ENCODE measurements around the gene TOMT.
"Not testable (repeated sequence)": the region's sequence is repeated elsewhere in the genome, so short reads cannot be mapped to it uniquely, and the experiment has no call there.

The TOMT gene

DNA sequence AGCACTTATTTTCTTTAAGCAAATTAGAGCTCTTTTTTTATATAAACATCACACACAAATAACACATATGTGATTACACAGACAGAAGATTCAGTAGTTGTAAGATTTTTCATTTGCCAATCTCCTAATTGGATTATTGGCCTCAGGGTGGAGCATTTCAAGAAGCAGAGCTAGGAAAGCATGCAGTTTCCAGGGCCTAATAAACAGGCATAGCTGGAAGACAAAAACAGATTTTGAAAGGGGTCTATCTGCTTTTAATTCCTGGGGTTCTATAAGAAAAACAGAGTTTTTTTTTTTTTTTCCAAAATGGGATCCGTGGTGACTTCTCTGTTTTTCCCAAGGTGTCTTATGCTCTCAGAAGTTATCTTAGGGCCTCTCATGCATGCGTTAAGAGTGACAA lies 22.2 kb downstream of the TOMT start:
- no peak for DNase-seq

DNA sequence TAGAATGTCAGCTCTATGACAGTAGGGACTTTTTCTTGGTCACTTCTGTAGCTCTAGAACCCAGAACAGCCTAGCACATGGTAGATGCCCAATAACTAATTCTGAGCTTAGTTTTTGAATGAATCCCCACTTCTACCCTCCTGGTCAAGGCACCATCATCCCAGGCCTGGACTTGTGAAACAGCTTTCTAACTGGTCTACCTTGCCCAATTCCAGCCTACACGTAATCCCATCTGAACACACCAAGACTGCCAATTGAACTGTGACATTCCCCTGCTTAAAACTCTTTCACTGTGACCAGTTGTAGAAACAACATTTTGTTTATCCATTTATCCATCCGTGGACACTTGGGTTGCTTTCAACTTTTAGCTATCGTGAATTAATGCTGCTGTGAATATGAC lies 23.7 kb downstream of the TOMT start:
- no peak for DNase-seq

GRCh38 chr11:72132646-72133045 lies 26.9 kb downstream of the TOMT start:
- DNase-seq = no peak

- not testable (repeated sequence) for DNase-seq
These were observed 29.7 kb downstream of the TOMT start, which contains the start of gene FOLR3 for GRCh38 chr11:72135473-72135872. Gene FOLR3, plus strand, starts transcription at chr11:72135725. Its CDS starts 228 bp downstream, at chr11:72135953.

GRCh38 chr11:72135891-72136683 lies 30.4 kb downstream of the TOMT start:
- no peak for DNase-seq

GRCh38 chr11:72136684-72137262 lies 31.0 kb downstream of the TOMT start:
- DNase-seq = no peak

GRCh38 chr11:72138821-72139390 lies 33.2 kb downstream of the TOMT start:
- no peak for DNase-seq

DNA sequence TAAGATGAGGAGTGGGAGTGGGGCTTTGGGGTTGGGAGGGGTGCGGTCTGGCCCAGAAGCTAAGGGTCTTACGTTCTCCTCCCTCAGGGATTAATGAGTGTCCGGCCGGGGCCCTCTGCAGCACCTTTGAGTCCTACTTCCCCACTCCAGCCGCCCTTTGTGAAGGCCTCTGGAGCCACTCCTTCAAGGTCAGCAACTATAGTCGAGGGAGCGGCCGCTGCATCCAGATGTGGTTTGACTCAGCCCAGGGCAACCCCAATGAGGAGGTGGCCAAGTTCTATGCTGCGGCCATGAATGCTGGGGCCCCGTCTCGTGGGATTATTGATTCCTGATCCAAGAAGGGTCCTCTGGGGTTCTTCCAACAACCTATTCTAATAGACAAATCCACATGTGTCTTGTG lies 33.8 kb downstream of the TOMT start:
- no peak for DNase-seq

DNA sequence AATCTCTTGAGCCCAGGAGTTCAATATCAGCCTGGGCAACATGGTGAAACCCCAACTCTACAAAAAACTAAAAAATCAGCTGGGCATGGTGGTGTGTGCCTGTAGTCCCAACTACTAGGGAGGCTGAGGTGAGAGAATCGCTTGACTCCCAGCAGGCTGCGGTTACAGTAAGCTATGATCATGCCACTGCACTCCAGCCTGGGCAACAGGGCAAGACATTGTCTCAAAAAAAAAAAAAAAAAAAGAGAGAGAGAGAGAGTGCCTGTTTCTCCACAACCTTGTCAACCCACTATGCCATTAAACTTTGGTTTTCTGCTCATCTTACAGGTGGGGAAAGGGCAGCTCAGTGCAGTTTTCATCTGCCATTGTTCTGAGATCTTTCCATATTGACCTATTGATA lies 34.9 kb downstream of the TOMT start:
- DNase-seq = peak; percentile 10

DNA sequence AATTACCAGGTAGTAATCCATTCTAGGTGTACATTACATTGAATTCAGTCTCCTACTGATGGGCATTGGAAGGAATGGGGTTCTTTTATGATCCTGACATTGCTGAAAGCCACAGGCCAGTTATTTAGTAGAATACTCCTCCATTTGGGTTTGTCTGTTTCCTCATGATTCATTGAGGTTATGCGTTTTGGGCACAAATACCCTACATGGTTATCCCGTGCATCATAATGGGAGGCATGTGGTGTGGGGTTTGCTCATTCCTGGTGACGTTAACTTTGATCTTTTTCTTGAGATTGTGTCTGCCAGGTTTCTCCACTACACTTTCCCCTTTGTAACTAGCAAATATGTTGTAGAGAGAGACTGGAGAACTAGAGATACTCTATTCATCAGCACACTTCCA lies 35.3 kb downstream of the TOMT start:
- DNase-seq = peak; percentile 92

DNA sequence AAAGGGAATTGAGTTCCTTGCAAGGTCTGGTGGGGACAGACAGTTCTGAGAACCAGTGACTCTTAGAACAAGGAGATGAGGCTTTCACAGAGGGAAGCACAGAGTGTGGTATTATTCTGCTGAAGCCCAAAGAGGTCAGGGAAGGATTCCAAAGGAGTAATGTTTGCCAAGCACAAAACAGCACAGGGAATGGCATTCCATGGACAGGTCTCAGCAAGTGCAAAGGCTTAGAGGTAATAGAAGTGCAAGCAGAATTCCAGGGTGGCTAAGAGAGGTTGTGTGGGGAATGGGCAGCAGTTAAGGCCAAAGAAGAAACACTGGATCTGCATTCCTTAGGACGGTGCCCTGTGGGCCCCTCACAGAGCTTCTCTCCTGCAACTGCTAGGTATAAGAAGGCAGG lies 36.4 kb downstream of the TOMT start:
- peak; percentile 48 for DNase-seq

DNA sequence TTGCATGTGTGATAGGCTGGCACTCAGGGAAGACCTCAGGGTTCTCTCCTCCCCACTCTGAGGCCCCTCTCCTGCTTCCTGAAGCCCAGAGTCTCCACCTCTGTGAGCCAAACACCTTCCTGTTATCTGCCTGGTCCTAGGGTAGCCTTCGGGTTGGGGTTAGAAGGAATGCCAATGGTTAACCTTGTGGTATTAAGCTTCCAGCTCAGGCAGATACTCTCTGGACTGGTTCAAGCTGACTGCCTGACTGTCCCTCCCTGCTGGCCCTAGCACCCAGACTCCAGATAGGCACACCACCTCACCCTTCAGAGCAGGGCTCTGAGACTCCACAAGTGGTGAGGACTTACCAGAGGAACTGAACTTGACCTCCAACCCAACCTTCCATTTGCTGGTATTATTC lies 36.8 kb downstream of the TOMT start:
- DNase-seq = peak; percentile 38

GRCh38 chr11:72144807-72145565 lies 39.3 kb downstream of the TOMT start:
- peak; percentile 77 for DNase-seq

GRCh38 chr11:72146625-72147024 lies 40.9 kb downstream of the TOMT start:
- DNase-seq = no peak

GRCh38 chr11:72150882-72151281 lies 45.2 kb downstream of the TOMT start:
- DNase-seq = no peak

DNA sequence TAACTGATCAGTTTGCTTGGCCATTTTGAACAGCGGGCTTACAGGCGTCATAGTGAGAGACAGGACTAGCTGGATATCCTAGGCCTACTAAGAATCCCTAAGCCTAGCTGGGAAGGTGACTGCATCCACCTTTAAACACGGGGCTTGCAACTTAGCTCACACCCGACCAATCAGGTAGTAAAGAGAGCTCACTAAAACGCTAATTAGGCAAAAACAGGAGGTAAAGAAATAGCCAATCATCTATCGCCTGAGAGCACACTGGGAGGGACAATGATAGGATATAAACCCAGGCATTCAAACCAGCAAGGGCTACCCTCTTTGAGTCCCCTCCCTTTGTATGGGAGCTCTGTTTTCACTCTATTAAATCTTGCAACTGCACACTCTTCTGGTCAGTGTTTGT lies 48.1 kb downstream of the TOMT start:
- DNase-seq = not testable (repeated sequence)

DNA sequence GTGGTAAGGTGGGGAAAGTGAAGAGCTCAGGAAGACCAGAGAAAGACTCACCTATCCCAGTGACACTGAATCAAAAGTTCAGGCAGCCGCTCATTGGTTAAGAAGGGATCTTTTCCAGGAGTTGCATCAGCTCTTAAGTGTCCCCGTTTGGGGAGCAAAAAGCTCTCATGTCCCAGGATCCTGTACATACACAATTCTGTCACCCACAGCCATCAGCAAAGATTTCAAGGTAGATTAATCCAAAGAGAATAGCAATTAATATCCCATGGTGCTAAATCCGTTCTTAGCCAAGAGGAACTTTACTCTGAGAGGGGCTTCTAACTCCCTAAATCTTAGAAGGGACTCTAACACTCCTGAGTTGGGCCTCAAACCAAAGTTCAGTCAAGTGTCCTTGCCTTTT lies 49.1 kb downstream of the TOMT start:
- no peak for DNase-seq

- no peak for DNase-seq
These were observed 50.0 kb downstream of the TOMT start for GRCh38 chr11:72155751-72156150.

GRCh38 chr11:72157131-72157530 lies 51.4 kb downstream of the TOMT start:
- no peak for DNase-seq

Data from NCI-H226 (cell line).